Muscle of leg (tissue), 11 donors: Measurements from ENCODE around the gene SLC28A3. TPM values are rescaled to one million over a fixed set of nuclear protein-coding genes. Genes with fewer than 3 reads are reported as not detected.

Source experiments
- DNase-seq: peaks from one replicate; pipeline ENCODE4 v3.0.0; 2013
- H3K27ac ChIP-seq: one replicate; pipeline ENCODE4 v1.5.1; 2013; ENCODE audit warnings: mild to moderate bottlenecking, low read length, control low read depth
- H3K27me3 ChIP-seq: one replicate; pipeline ENCODE4 v1.6.1; 2013; ENCODE audit warnings: low read length; ENCODE audit not compliant: control insufficient read depth, insufficient read depth
- H3K36me3 ChIP-seq: one replicate; pipeline ENCODE4 v1.6.1; 2013; ENCODE audit warnings: low read length; ENCODE audit not compliant: control insufficient read depth, insufficient read depth
- H3K4me1 ChIP-seq: one replicate; pipeline ENCODE4 v1.6.1; 2013; ENCODE audit warnings: low read length; ENCODE audit not compliant: control insufficient read depth, insufficient read depth
- H3K4me3 ChIP-seq: one replicate; pipeline ENCODE4 v1.5.1; 2013; ENCODE audit warnings: low read length, control low read depth
- H3K9me3 ChIP-seq: replicated peaks from 2 replicates; pipeline ENCODE4 v1.6.1; 2013; ENCODE audit warnings: low read depth, low read length; ENCODE audit not compliant: control insufficient read depth
- WGBS: methylation state at CpG from one replicate; pipeline ENCODE4 v1.1.5; 2013; ENCODE audit warnings: missing lambda C conversion rate; ENCODE audit not compliant: insufficient coverage; 5-methylcytosine and 5-hydroxymethylcytosine counted together
- polyA plus RNA-seq, 8 donors: library from polyadenylated mRNA; unstranded; fragments of 120-200 nt; gene quantifications; one replicate each; pipeline versions ENCODE4 v1.2.1 to v1.2.3, GENCODE V29; 2013; ENCODE audit warnings: inconsistent platforms in 1 of 8, low replicate concordance in 1 of 8; ENCODE audit not compliant: insufficient read length in 8 of 8, insufficient read depth in 1 of 8
- total RNA-seq: library from RNA; stranded (reverse); fragments of 120-200 nt; gene quantifications from one replicate; pipeline ENCODE4 v1.2.4, GENCODE V29; 2013

The SLC28A3 gene
- total and polyA plus RNA-seq, 9 donors = 0.02 to 0.29 (median 0.04) TPM; not detected in 3

DNA sequence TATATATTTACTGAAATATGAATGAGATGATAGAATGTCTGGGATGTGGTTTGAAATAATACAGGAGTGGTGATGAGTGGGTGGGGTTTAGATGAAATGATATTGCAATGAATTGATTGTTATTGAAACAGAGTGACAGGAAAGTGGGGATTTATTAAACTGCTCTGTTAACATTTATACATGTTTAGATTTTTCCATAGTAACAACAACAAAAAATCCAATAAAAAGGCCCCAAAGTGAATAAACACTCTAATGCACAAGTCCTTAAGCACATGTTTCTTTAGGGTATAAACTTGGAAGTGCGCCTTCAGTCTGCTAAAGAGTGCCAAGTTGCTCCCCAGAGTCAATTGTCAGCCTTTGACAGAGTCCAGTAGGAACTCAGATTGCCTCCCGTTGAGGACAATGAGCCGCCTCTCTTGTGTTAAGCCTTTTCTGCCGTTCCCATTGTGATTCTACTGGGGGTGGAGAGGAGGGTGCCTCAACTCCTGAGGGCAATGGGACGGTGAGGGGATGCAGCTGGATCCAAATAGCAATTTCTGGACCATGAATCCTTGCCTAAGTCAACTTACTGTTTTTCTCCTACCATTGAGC lies 112.3 kb downstream of the SLC28A3 start:
- DNase-seq = peak; percentile 45
- Histone ChIP-seq H3K4me1 (peaks cover 13% of the 10 kb centered on the region), H3K4me3 (no peak overlapping the region), H3K27me3 (no peaks in the 10 kb centered on the region), H3K36me3 (no peaks in the 10 kb centered on the region), H3K9me3 (no peaks in the 10 kb centered on the region), H3K27ac (no peak overlapping the region)
- WGBS = 30% methylated on average over 4 of the region's 5 CpGs

DNA sequence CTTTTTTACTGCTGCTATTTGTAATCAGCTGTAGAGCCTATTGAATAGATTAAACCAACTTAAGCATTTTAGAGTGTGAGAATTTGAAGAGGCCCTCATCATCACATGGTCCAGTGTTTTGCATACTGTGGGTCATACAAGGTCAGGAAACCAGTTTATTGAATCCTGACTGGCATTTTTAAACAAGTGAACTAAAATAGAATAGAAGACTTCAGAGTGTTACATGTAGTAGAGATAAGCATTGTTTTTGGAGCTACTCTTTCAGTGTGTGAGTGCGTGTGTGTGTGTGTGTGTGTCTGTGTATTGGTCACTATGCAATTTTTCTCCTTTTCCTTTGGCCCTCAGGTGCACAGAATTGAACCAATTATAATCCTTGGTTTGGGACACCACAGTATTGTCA lies 114.4 kb downstream of the SLC28A3 start:
- Histone ChIP-seq H3K9me3 (peaks cover 2% of the 10 kb centered on the region), H3K36me3 (no peaks in the 10 kb centered on the region), H3K4me3 (no peak overlapping the region), H3K4me1 (peaks cover 13% of the 10 kb centered on the region), H3K27me3 (no peaks in the 10 kb centered on the region), H3K27ac (no peak overlapping the region)
- DNase-seq = no peak
- 80% methylated on average over 1 of the region's 1 CpG for WGBS
